Epithelial cell of esophagus (primary cell): Measurements from ENCODE around the gene STAC2.

Experiments
- DNase-seq: peaks from one replicate; pipeline ENCODE4 v3.0.0; 2010; ENCODE audit warnings: low read depth
- H3K4me3 ChIP-seq: 2 replicates; pipeline ENCODE4 v1.5.1; 2011; ENCODE audit warnings: mild to moderate bottlenecking, low read length, control low read depth
- TF ChIP-seq, protein P1 (sequence below): IDR thresholded peaks from 2 replicates; pipeline ENCODE4 v1.5.1; 2011; ENCODE audit warnings: low read depth, mild to moderate bottlenecking, low read length, control low read depth, inconsistent platforms; ENCODE audit not compliant: insufficient read depth; ENCODE audit errors: missing control alignments

The STAC2 gene

GRCh38 chr17:39187152-39187830, 38.5 kb downstream of the STAC2 start:
- TF ChIP-seq, protein P1, sequence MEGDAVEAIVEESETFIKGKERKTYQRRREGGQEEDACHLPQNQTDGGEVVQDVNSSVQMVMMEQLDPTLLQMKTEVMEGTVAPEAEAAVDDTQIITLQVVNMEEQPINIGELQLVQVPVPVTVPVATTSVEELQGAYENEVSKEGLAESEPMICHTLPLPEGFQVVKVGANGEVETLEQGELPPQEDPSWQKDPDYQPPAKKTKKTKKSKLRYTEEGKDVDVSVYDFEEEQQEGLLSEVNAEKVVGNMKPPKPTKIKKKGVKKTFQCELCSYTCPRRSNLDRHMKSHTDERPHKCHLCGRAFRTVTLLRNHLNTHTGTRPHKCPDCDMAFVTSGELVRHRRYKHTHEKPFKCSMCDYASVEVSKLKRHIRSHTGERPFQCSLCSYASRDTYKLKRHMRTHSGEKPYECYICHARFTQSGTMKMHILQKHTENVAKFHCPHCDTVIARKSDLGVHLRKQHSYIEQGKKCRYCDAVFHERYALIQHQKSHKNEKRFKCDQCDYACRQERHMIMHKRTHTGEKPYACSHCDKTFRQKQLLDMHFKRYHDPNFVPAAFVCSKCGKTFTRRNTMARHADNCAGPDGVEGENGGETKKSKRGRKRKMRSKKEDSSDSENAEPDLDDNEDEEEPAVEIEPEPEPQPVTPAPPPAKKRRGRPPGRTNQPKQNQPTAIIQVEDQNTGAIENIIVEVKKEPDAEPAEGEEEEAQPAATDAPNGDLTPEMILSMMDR: no peak
- DNase-seq: no peak
- H3K4me3 ChIP-seq: no peak overlapping the region

DNA sequence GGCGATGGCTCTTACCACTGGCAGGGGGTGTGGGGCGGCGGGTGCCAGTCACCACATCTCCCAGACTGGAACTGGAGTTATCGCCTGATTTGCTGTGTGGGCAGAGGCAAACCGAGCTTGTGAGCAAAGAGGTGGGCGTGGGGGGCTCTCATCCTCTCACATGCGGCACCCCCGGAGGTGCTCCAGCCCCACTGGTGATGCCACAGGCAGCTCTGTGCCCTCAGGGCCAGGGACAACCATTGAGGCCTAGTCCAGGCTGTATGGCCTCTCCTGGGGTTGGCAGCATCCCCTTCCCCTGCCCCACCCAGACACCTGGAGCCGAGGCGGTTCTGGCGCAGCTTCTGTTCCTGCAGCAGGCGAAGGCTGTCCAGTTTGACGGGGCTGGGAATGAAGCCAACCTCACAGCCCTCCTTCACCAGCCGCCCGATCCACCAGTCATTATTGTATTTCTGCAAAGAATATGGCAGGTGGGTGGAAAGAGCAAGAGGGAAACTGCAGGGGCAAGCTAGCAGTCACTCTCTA, 39.2 kb downstream of the STAC2 start:
- no peak overlapping the region for H3K4me3 ChIP-seq
- TF ChIP-seq, protein P1: no peak
- no peak for DNase-seq

GRCh38 chr17:39183720-39184119, 42.0 kb downstream of the STAC2 start:
- H3K4me3 ChIP-seq: no peak overlapping the region
- TF ChIP-seq, protein P1: no peak
- no peak for DNase-seq

DNA sequence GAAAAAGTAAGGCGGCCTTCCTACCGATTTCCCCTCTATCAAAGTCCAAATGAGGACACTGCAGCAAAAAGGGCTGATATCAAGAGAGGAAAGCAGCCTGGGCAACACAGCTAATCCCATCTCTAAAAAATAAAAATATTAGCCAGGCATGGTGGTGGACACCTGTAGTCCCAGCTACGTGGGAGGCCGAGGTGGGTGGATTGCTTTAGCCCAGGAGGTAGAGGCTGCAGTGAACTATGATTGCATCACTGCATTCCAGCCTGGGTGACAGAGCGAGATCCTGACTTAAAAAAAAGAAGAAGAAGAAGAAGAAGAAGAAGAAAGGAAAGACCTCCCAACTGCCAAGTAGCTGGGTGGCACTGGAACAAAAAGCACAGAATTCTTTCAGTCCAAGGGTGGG, 42.7 kb downstream of the STAC2 start:
- TF ChIP-seq, protein P1: no peak
- no peak for DNase-seq
- H3K4me3 ChIP-seq: no peak overlapping the region

DNA sequence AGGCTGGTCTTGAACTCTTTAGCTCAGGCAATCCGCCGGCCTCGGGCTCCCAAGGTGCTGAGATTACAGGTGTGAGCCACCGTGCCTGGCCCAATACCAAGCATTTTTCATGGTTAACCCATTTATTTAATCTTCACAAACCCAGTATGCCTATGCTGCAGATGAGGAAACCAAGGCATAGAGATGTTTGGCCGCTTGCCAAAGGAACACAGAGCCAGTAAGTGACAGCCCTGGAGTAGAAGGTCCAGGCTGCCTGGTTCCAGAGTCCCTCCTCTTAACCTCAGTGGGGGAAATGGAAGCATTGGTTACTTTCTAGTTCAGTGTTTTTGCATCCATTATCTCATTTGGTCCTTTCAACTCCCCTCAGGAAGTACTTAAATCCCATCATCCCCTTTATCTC, 44.4 kb downstream of the STAC2 start:
- no peak overlapping the region for H3K4me3 ChIP-seq
- TF ChIP-seq, protein P1: no peak
- DNase-seq: no peak

- peak; percentile 73 for DNase-seq
- H3K4me3 ChIP-seq: no peak overlapping the region
- TF ChIP-seq, protein P1: no peak
Observed at GRCh38 chr17:39178536-39178935, 47.2 kb downstream of the STAC2 start.

- H3K4me3 ChIP-seq: no peak overlapping the region
- TF ChIP-seq, protein P1: no peak
- DNase-seq: no peak
Observed at GRCh38 chr17:39177256-39177655, 48.5 kb downstream of the STAC2 start.
